ENCODE results near the gene PHOX2B.
"Not testable (repeated sequence)": the region's sequence is repeated elsewhere in the genome, so short reads cannot be mapped to it uniquely, and the experiment has no call there.

PHOX2B gene

DNA sequence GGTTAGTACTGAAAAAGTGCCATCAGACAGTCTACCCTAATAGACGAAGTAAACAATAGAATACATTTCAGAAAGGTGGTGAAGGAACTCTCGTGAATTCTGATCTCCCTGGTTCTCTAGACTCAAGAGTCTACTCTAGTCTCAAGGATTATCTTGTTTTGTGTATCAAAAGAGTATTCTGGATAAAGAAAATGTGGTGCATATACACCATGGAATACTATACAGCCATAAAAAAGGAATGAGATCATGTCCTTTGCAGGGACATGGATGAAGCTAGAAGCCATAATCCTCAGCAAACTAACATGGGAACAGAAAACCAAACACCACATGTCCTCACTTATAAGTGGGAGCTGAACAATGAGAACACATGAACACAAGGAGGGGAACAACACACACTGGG lies 36.9 kb downstream of the PHOX2B start:
- not testable (repeated sequence) for DNase-seq

DNA sequence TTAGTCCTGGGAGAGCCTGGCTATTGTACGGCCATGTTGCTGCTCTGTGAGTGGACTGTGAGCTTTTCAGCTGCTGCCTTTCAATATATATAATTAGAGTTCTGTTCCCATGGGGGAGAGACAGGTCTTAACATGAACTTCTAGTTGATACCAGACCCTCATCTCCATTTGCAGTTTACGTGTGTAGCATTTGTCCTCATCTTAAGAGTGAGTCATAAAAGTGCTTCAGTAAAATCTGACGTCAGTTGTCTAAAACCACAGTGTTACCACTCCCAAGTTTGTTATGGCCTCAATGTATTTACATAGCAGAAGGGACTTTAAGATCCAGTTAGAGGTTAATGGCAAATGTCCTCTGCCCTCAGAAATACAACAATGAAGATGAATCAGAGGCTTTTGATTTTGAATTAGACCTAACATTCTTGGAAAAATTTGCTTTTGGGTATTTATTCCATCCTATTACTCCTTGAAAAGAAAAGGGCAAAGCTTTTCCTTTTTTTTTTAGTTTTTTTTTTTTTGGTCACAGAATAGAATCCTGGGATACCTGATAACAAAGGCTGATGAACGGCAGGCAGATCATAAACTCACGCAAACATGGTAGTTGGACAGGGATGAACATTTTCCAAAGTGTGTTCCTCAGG lies 38.6 kb downstream of the PHOX2B start:
- no peak for DNase-seq

GRCh38 chr4:41703785-41704184 lies 44.7 kb downstream of the PHOX2B start:
- no peak for DNase-seq

DNA sequence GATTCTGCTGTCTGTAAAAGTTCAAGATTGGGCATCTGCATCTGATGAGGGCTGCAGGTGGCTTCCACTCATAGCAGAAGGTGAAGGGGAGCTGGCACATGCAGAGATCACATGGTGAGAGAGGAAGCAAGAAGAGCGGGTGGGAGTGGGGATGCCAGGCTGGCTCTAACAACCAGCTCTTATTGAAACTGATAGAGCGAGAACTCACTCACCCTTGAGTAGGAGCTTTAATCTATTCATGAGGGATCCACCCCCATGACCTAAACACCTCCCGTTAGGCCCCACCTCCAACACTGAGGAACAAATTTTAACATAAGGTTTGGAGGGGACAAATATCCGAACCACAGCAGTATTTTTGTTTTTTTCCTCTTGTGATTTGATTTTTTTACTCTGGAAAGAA lies 45.8 kb downstream of the PHOX2B start:
- no peak for DNase-seq

GRCh38 chr4:41701983-41702382 lies 46.5 kb downstream of the PHOX2B start:
- no peak for DNase-seq

DNA sequence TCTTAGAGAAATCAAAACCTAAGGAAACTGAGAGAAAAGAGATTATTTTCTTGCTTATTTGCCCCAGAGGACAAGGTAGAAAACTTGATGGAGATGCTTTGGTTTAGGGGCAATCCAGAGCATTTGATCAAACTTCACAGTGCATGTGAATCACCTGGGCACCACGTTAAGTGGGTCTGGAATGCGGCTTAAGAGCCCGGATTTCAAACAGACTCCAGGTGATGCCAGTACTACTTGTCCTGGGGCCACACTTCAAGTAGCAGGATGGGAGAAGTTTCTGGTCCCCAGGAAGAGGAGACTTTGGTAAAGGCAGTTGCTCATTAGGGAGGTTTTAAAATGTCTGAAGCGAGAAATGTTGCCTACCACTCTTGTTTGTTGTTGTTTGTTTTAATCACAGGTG lies 51.8 kb downstream of the PHOX2B start:
- DNase-seq, result no peak

- no peak for DNase-seq
These were observed 52.4 kb downstream of the PHOX2B start for GRCh38 chr4:41696131-41696530.

All from C1 segment of cervical spinal cord (tissue), 14 donors.